ENCODE measurements around the gene TEDC1. TPM values are rescaled to one million over a fixed set of nuclear protein-coding genes. Genes with fewer than 3 reads are reported as not detected.
"Not testable (repeated sequence)": the region's sequence is repeated elsewhere in the genome, so short reads cannot be mapped to it uniquely, and the experiment has no call there.

Gene TEDC1
- total RNA-seq, 1 experiment from 2014 or later: 17.3 TPM

DNA sequence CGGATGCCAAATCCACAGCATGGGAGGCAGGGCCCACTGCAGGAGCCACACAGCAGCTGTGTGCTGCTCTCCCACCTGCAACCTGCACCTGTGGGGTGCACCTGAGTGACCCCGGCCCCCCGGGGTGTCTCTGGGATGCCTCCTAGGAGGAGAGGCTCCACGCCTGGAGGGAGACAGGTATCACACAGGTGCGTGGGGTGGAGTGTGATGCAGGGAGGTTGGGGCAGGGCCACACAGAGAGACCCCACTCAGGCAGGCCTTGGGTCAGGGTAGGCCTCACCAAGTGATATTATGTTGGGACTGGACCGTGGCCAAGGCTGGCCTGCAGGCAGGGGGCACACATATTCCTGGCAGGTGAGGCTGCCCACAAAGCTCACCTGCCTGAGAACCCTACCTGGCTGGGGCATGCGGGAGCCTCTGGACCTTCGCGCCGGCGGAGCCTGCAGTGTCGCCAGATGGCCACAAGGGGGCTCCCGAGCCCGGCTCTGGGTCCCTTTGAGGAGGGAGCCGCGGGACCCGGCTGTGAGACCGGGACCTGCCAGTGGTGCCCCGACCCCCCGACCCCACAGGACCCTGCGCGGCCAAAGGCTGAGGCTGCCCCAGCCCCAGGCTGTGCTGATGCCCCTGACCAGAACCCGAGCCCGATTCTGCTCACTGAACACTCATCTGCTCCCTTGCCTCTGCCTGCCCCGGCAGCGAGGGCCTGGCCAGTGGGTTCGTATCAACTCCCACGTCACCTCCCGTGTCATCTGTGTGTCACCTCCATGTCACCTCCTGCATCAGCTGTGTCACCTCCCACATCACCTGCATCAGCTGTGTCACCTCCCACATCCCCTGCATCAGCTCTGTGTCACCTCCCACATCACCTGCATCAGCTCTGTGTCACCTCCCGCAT, 46.8 kb downstream of the TEDC1 start:
- no peak for DNase-seq (ENCODE audit: low spot score)

DNA sequence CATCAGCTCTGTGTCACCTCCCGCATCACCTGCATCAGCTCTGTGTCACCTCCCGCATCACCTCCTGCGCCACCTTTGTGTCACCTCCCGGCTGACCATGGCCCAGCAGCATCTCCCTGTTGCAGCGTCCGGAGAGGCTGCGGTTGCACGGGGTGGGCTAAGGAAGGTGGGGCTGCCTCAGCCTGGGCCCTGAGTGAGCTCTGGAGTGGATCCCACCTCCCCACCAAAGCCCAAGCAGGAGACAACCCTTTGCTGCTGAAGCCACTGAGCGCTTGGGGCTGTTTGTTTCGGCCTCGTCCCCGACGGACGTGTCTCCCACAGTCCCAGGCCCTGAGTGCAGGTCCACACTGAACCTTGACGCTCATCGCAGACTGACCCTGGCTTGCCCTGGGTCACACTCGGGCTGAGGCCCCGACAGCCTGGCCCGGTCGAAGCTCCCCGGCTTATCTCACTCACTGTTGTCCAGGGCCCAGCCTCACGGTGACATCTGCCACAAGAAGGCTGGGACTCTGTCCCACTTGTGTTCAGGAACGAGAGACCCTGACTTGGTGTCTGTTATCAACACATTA, 47.5 kb downstream of the TEDC1 start:
- no peak for DNase-seq (ENCODE audit: low spot score)

DNA sequence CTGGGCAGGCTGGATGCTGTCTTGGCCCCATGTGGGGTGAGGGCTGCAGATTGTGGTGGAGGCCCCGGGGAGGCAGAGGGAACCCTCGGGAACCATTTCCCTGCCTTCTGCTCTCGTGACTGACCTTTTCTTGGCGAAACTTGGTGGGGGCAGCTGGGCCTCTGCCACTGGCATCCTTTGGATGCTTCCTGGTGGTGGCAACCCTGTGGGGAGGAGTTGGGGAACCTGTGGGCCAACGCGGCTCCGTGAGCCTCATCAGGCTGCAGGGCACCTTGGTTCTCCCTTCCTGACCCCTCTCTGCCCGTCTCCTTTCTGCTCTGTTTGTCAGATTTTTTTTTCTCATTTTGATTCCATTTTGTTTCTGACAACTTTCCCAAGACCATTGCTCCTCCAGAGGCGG, 49.8 kb downstream of the TEDC1 start:
- no peak for DNase-seq (ENCODE audit: low spot score)

DNA sequence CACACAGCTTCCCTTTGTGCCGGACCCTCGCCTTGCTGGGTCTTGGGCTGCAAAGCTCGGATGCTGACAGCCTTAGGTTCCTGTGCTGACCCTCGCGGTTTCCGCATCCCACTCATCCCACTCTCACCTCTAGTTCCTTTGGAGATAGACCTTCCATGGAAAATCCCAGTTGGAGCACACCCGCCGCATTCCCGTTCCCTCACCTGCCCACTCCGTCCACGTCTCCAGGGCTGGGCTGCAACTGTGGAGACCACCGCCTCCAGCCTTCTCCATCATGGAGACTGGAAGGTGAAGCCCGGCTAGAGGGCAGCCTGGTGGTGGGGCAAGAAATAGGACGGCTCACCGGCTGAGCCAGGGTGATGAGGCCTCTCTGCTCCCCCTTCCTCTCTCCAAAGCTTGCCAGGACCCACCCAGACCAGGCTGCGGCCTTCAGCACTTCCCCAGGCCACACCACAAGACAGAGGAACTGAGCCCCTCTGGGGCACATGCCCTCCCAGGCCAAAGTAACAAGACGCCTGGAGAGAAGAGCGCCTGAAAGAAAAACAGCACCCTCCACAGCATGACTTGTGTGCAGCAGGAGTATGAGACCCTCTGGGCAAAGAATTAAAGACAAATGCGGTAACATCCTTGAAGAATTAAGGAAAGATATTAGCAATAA, 50.3 kb downstream of the TEDC1 start:
- no peak for DNase-seq (ENCODE audit: low spot score)

DNA sequence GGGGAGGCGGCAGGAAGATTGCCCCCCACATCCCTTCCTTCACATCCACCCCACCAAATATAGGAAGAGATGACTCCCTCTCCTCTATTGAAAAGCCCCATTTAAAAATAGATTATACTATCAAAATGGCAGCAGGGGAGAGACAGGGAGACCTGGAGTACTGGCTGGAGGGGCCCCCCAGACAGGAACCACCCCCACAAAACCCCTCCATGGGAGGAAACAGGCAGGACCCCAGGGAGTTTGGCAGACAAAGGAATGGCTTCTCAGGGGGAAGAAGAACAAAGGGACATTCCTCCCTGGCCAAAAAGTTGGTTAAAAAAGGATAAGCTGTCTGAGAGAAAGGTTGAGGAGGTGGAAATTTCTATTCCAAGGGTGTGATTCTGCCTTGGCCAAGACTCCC, 54.6 kb downstream of the TEDC1 start:
- DNase-seq (ENCODE audit: low spot score): not testable (repeated sequence)

DNA sequence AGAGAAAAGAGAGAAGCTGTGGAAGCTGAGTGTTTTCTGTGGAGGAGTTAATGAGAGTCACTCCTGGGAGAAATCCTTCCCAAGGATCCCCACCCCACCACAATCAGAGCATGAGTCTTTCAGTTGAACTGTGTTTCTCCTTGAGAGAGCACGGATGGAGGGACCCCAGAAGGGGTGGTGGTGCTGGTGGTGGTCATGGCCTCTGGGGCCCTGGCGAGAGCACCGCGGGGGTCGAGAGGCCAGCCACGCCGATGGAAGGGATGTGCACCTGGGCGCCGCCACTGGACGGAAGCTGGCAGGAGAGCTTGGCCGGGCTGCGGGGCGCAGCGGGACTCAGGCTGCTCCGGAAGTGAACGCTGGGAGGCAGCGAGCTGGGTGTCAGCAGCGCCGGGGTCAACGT, 55.4 kb downstream of the TEDC1 start:
- not testable (repeated sequence) for DNase-seq (ENCODE audit: low spot score)

DNA sequence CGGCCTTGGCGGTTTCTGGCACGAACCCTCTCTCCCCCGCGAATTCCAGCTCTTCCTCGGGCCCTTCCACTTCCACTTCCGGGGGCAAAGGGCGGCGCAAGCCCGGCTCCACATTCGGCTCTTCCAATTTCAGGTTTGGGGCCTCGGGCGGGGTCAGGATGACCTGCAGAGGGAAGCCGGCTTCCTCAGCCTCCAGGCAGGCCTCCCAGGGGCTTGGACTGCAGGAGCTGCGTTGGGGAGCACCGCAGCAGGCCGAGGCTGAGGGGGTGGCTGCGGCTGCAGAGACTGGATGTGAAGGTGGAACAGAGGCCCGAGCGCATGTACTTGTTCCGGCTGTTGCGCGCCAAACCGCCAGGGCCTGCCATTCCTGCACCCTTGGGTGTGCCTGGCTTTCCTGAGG, 56.0 kb downstream of the TEDC1 start:
- not testable (repeated sequence) for DNase-seq (ENCODE audit: low spot score)

DNA sequence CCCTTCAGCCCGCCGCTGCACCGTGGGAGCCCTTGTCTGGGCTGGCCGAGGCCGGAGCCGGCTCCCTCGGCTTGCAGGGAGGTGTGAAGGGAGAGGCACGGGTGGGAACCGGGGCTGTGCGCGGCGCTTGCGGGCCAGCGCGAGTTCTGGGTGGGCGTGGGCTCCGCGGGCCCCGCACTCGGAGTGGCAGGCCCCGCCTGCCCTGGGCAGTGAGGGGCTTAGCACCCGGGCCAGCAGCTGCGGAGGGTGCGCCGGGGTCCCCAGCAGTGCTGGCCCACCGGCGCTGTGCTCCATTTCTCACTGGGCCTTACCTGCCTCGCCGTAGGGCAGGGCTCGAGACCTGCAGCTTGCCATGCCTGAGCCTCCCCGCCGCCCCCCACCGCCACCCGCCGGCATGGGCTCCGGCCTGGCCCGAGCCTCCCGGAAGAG, 56.7 kb downstream of the TEDC1 start:
- no peak for DNase-seq (ENCODE audit: low spot score)

Other genes with a start within 250 kb of the TEDC1 start
- 16.8 and 19.4 TPM in 2 replicates for gene BTBD6, start 242.7 kb upstream of the TEDC1 start, total RNA-seq (2014; rRNA removed; shearing (Covaris generic))
- gene BRF1, start 190.2 kb upstream of the TEDC1 start, total RNA-seq (2014; rRNA removed; shearing (Covaris generic)): 12.6 and 13.6 TPM in 2 replicates
- 12.6 and 14.4 TPM in 2 replicates for gene PACS2, start 176.5 kb upstream of the TEDC1 start, total RNA-seq (2014; rRNA removed; shearing (Covaris generic))
- 0.04 TPM in 1 of 2 replicates, not detected in the other for gene TEX22, start 92.7 kb upstream of the TEDC1 start, total RNA-seq (2014; rRNA removed; shearing (Covaris generic))
- gene MTA1, start 71.4 kb upstream of the TEDC1 start, total RNA-seq (2014; rRNA removed; shearing (Covaris generic)): 17.2 and 24.0 TPM in 2 replicates
- gene CRIP2, start 16.4 kb upstream of the TEDC1 start, total RNA-seq (2014; rRNA removed; shearing (Covaris generic)): 16.2 and 26.9 TPM in 2 replicates
- not detected in 2 replicates for gene CRIP1, start 4.4 kb upstream of the TEDC1 start, total RNA-seq (2014; rRNA removed; shearing (Covaris generic))
- 1.6 and 2.5 TPM in 2 replicates for gene TMEM121, start 35.3 kb downstream of the TEDC1 start, total RNA-seq (2014; rRNA removed; shearing (Covaris generic))

Data from H4 (cell line).